GM19043 (cell line): ENCODE results near the gene SLC9C2.
"Not testable (repeated sequence)": the region's sequence is repeated elsewhere in the genome, so short reads cannot be mapped to it uniquely, and the experiment has no call there.

Experiments used
- ATAC-seq: cut with Tn5 transposase; IDR thresholded peaks from one replicate; pipeline ENCODE4 v1.9.1; 2021; ENCODE audit warnings: low read depth; ENCODE audit not compliant: unreplicated experiment

Gene SLC9C2

GRCh38 chr1:173529106-173529505, 73.8 kb downstream of the SLC9C2 start:
- ATAC-seq = no peak

GRCh38 chr1:173527151-173527826, 75.6 kb downstream of the SLC9C2 start:
- ATAC-seq = no peak

DNA sequence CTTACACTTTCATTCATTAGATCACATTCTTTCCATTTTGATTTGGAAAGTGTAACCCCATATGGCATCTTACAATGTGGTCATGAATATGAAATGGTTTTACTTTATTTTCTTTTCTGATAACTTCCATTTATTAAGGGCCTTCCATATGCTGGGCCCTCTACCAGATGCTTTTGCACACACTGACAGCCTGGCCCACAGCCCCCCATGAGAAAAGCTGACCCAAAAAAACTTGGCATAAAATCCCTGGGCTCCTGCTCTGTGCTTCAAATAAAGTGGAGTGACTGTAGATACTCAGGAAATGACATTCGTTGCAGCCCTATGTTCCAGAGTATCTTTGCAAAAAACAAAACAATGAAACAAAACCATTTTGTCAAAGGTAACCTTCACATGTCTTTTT, 76.9 kb downstream of the SLC9C2 start:
- ATAC-seq = no peak

DNA sequence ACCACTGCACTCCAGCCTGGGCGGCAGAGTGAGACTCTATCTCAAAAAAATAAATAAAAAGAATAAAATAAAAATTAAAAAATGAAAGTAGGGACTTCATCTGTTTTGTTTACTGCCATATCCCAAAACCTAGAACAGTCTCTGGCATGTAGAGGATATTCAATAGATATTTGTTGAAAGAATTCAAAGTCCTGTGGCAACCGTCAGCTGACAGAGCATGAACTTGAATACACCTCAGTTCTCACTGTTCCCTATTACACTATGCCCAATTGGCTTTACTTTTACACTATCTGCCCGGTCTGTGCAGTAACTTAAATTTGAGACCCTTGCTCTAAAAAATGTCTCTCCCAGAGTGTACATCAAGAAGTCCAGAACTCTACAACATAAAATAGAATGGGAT, 79.5 kb downstream of the SLC9C2 start:
- ATAC-seq = no peak

DNA sequence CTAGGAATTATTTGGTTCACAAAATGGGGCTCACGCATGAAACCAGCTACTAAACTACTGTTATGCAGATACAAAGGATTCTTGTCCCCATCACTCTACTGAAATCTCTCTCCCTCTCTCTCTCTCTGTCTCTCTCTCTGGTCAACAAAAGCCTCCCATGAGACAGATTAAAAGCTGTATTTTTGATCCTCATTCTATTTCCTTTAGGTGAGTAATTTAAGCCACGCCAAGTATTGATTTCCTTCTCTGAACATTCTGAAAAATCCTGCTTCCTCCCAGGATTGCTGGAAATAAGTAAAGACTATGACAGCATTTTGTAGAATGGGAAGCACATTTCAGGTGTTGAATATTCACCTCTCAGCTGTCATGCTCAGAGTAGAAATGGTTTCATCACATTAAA, 82.1 kb downstream of the SLC9C2 start:
- no peak for ATAC-seq

DNA sequence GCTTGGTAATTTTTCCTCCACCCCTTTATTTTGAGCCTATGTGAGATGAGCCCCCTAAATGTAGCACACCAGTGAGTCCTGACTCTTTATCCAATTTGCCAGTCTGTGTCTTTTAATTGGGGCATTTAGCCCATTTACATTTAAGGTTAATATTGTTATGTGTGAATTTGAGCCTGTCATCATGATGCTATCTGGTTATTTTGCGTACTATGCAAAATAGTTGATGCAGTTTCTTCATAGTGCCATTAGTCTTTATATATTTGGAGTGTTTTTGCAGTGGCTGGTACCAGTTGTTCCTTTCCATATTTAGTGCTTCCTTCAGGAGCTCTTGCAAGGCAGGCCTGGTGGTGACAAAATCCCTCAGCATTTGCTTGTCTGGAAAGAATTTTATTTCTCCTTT, 88.4 kb downstream of the SLC9C2 start:
- not testable (repeated sequence) for ATAC-seq

DNA sequence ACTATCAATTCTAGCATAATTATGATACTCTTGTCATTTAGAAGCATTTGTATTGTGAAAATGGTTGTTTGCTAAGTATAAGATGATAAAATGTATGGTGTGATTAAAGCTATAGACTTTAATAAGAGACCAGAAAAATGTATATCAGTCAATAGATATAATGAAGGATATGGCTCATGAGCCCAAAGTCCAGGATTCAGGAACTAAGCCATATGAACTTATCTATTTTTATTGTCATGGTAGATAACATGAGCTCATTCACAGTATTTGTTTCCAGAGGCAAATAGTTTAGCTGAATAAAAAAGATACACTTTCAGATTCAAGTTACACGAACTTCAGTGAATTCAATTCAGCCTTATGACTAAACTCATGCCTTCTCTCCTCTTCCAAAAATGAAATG, 93.1 kb downstream of the SLC9C2 start:
- no peak for ATAC-seq

GRCh38 chr1:173508541-173508940, 94.3 kb downstream of the SLC9C2 start:
- ATAC-seq = no peak

- ATAC-seq = no peak
Observed at GRCh38 chr1:173507847-173508209, 95.0 kb downstream of the SLC9C2 start.

DNA sequence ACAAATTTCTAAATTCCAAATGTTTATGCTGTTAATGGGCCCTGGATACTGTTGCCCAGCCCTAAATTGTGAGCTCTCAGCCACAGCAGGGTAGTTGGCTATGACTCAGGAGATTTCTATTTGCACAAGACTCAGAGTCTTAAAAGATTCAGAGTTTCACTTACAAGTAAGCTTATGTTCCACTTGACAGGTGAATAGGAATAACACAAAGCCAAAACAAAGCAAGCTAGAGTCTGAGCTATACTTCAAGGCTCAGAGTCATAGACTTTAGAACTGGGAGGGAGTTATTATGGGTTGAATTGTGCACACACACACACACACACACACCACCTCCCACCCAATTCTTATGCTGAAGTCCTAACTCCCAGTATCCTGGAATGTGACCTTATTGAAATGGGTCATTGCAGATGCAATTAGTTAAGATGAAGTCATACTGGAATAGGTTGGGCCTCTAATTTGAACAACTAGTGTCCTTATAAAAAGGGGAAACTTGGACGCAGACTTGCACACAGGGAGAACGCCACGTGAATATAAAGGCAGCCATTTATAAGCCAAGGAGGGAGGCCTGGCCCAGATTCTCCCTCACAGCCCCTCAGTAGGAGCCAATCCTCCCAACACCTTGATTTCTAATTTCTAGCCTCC, 95.5 kb downstream of the SLC9C2 start:
- no peak for ATAC-seq

GRCh38 chr1:173506437-173506836, 96.4 kb downstream of the SLC9C2 start:
- no peak for ATAC-seq

- ATAC-seq = no peak
Observed at GRCh38 chr1:173505391-173505790, 97.5 kb downstream of the SLC9C2 start.

DNA sequence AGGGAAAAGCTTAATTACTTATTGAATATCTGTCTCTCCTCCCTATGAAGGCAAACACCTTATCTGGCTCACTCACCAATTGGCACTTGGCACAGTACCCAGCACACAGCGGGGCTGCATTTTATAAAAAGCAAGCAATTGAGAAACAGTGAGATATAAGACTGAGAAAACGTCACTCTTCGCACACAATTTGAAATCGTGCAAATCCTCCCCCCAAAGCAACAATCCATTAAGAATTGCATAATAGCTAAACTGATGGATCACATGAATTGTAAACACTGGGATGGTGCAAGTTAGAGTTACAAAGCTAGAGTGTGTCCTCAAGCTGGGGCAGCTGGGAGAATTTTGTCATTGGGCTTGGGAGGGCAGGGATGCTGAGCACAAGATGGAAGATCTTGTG, 98.6 kb downstream of the SLC9C2 start:
- no peak for ATAC-seq

DNA sequence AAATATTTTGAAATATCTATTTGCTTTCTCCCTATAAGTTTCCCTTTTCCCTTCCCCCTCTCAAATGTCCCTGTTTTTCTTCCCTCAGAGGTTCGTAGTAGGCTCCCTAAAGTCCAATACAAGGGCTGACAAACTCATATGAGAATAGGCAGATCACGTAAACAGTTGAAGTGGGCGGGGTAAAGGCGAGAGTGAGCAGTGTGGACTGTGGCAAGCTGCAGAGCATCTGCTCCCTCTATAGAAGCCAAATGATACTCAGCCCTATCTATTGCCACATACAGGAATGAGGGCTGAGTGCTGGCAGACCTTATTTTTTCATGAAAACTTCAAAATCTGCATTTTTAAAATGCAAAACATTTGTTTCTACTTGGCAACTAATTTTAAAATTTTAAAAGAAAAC, 99.5 kb downstream of the SLC9C2 start:
- no peak for ATAC-seq

DNA sequence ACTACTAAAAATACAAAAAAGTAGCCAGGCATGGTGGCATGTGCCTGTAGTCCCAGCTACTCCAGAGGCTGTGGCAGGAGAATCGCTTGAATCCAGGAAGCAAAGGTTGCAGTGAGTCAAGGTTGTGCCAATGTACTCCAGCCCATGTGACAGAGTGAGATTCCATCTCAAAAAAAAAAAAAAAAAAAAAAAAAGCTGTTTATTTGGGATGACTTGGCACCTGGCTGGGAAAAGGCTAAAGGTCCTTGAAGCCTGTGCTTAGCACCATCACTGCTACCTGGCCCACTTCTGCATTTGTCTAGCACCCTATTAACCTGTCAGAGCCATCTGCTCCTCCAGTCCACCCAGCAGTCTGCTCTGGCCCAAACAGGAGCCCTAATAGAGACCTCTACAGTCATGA, 100.8 kb downstream of the SLC9C2 start:
- ATAC-seq = no peak

DNA sequence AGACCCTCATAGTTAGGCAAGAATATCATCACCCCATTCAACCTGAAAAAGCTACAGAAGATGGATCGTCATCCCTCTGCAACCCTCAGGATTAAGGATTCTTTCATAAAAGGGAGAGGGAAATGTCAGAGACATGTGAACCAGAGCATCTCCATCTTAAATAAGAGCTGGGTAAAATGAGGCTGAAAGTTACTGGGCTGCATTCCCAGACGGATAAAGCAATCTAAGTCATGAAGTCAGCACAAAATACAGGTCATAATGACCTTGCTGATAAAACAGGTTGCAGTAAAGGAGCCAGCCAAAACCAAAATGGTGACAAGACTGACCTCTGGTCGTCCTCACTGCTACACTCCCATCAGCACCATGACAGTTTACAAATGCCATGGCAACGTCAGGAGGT, 103.1 kb downstream of the SLC9C2 start:
- no peak for ATAC-seq

DNA sequence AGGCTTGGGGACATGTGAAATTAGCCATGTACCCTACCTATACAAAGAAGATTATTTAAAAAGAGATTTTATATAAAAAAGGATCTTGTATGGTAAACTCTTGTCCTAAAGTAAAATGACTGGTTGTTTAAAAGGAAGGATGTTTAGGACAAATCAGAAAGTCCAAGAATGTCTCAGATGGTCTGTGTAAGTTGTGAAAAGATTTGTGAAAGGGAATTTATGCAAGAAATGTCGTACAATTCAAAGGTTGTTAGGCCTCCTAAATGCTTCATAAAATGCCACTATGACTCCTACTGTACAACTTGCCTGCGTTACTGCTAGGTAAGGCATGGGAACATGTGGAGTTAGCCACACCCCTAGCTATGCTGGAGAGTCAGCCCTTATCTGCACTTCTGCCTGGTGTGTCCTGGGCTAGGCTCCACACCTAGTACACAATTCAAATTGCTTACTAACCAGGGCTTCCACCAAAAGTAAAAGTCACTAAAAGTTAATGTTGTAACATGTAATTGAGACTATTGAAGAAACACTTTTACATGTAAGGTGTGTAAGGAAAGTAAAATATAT, 106.0 kb downstream of the SLC9C2 start:
- ATAC-seq = no peak

DNA sequence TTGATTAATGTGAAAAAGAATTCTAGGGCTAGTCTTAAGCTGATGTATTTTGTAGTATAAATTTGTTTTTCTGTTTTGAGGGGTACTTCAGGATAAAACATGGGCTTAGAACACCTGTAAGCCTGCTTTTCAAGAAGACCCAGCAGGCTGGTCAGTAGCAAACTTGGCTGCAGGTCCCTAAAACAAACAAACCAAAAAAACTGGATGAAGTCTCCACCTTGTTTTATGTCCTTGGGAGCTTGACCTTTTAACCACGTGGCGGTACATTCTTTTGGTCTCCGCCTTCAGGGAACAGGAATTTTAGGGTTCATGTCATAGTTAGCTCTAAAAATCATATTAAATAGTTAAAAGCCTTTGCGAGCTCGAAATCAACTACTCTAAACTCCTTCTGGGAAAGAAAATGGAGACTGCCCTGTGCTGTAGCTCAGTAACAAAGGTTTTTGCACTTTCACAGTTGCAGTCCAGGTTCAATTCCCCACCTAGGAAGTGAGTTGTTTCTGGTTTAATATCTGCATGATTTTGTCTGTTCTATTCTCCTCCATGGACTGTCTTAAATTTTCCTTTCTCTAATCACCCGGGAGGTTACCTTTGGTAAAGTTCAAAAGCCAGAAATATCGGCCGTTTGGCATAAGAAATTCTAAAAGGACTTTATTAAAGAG, 107.1 kb downstream of the SLC9C2 start:
- ATAC-seq = no peak

DNA sequence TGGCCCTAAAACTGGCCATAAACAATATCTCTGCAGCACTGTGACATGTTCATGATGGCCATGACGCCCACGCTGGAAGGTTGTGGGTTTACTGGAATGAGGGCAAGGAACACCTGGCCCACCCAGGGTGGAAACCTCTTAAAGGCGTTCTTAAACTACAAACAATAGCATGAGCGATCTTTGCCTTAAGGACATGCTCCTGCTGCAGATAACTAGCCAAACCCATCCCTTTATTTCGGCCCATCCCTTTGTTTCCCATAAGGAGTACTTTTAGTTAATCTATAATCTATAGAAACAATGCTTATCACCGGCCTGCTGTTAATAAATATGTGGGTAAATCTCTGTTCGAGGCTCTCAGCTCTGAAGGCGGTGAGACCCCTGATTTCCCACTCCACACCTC, 109.7 kb downstream of the SLC9C2 start:
- ATAC-seq = not testable (repeated sequence)

DNA sequence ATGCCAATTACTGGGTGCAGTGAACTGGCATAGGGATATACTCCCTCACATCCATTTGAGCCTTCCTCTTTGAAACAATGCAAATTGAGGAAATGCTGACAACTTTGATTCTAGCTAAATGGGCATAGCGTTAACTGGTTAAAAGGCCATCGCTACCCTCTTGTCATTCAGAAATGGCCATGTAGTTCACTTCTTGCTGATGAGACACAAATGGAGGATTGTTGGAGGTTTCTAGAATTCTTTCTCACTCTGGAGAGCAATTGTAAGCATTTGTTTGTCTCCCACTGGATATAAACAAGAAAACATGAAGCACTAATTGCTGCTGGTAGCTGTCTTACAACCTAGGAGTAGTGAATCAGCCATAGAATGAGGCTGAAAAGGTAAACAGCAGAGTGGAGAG, 111.4 kb downstream of the SLC9C2 start:
- no peak for ATAC-seq

GRCh38 chr1:173489929-173490328, 112.9 kb downstream of the SLC9C2 start:
- no peak for ATAC-seq

DNA sequence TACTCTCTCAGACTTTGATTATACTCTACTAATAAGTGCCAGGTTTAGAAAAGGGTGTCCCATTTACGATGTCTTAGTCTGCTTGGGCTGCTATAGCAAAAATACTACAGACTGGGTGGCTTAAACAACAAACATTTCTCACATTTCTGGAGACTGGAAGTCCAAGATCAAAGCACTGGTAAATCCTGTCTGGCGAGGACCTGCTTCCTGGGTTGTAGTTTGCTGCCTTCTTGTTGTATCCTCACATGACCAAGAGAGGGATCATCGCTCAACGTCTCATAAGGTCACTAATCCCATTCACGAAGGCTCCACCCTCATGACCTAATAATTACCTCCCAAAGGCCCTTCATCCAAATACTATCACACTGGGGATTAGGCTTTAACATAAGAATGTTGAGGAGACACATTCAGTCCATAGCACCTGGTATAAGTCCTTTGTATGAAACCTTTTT, 113.7 kb downstream of the SLC9C2 start:
- ATAC-seq = no peak
